ENCODE results near the gene AMPD3. TPM values are rescaled to one million over a fixed set of nuclear protein-coding genes. Genes with fewer than 3 reads are reported as not detected.

AMPD3 gene
- total RNA-seq, 2 experiments from 2014 or later: 20.2 to 20.7 TPM

GRCh38 chr11:10474551-10474950 is 19.5 kb downstream of the AMPD3 start:
- Mint-ChIP-seq H3K36me3 (peaks cover 20% of the 10 kb centered on the region), H3K27me3 (no peaks in the 10 kb centered on the region), H3K27ac (no peak overlapping the region), H3K4me3 (no peak overlapping the region), H3K9me3 (peaks cover 10% of the 10 kb centered on the region), H3K4me1 (peaks cover 14% of the 10 kb centered on the region)
- DNase-seq: no peak

- DNase-seq: no peak
- no peaks in the 10 kb centered on the region for H3K27me3 Mint-ChIP-seq
- H3K9me3 Mint-ChIP-seq: no peaks in the 10 kb centered on the region
- peaks cover 14% of the 10 kb centered on the region for H3K4me1 Mint-ChIP-seq
- no peak overlapping the region for H3K27ac Mint-ChIP-seq
- H3K4me3 Mint-ChIP-seq: no peak overlapping the region
- H3K36me3 Mint-ChIP-seq: peaks cover 13% of the 10 kb centered on the region
Measured at GRCh38 chr11:10476342-10476741, 21.3 kb downstream of the AMPD3 start.

DNA sequence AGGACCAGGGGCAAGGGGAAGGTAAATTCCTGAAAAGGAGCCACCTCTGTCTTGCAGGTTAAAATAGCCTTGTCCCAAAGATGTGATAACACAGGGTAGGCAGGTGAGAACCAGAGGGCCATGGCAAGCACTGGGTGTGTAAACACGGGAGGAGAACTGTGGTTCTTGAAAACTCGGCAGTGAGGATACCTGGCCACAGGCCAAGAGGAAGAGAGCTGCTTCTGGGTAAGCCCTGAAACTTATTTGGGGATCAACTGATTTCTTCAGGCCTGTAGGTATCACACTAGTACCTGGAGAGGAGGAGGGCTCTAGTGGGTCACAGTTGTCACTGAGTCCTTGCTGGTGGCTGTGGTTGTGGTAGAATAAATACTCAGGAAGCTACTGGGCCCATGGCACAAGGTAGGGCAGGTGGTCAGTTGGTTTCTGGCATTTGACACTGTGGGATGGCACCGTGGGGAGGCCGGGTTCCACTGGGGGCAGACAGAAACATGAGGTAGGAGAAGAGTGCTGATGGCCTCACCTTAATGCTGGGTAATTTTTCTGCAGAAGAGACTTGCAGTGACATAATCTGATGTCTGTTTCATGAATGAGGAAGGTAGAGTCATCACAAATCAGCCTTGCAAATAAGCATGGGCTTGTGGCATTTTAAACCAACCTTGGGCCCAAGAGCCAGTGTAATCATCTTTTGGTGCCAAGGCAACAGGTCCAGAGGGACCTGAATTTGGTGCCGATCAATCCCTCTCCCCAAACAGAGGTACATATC is 22.0 kb downstream of the AMPD3 start:
- Mint-ChIP-seq H3K4me1 (peaks cover 14% of the 10 kb centered on the region), H3K36me3 (peaks cover 10% of the 10 kb centered on the region), H3K27ac (no peak overlapping the region), H3K27me3 (no peaks in the 10 kb centered on the region), H3K4me3 (no peak overlapping the region), H3K9me3 (no peaks in the 10 kb centered on the region)
- no peak for DNase-seq

GRCh38 chr11:10477690-10478046 is 22.6 kb downstream of the AMPD3 start:
- H3K27ac Mint-ChIP-seq: no peak overlapping the region
- peaks cover 12% of the 10 kb centered on the region for H3K36me3 Mint-ChIP-seq
- peaks cover 14% of the 10 kb centered on the region for H3K4me1 Mint-ChIP-seq

GRCh38 chr11:10478066-10478465 is 23.0 kb downstream of the AMPD3 start:
- Mint-ChIP-seq H3K27me3 (no peaks in the 10 kb centered on the region), H3K4me1 (peaks cover 14% of the 10 kb centered on the region), H3K36me3 (peaks cover 12% of the 10 kb centered on the region), H3K27ac (no peak overlapping the region), H3K9me3 (no peaks in the 10 kb centered on the region), H3K4me3 (no peak overlapping the region)
- DNase-seq: no peak

More at GRCh38 chr11:10477690-10478046, 22.6 kb downstream of the AMPD3 start:
- Mint-ChIP-seq H3K27me3 (no peaks in the 10 kb centered on the region), H3K9me3 (no peaks in the 10 kb centered on the region), H3K4me3 (no peak overlapping the region)
- no peak for DNase-seq

- no peaks in the 10 kb centered on the region for H3K9me3 Mint-ChIP-seq
- H3K36me3 Mint-ChIP-seq: peaks cover 12% of the 10 kb centered on the region
- no peak overlapping the region for H3K27ac Mint-ChIP-seq
- H3K4me1 Mint-ChIP-seq: peaks cover 14% of the 10 kb centered on the region
- no peaks in the 10 kb centered on the region for H3K27me3 Mint-ChIP-seq
- DNase-seq: no peak
- H3K4me3 Mint-ChIP-seq: no peak overlapping the region
Measured at GRCh38 chr11:10478574-10479550, 23.8 kb downstream of the AMPD3 start.

DNA sequence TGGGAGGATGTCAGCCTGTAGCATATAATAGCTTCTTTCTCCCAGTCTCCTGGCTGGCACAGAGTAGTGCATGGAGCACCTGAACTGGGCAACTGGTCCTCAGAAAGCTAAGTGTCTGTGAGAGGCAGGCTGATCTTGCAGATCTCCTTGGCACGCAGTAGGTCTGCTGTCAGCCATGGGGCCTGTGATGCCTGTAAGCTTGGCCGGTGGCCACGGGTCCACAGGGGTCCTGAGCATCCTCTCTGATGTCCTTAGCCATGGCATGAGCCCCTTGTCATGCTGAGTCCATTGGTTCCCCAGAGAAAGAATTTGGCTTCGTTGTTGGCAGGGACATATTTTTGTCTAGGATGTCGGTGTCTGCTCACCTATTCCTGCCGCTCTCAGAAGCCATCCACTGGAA is 25.0 kb downstream of the AMPD3 start:
- peaks cover 8% of the 10 kb centered on the region for H3K36me3 Mint-ChIP-seq
- H3K4me3 Mint-ChIP-seq: no peak overlapping the region
- no peaks in the 10 kb centered on the region for H3K27me3 Mint-ChIP-seq
- H3K27ac Mint-ChIP-seq: no peak overlapping the region
- DNase-seq: no peak
- H3K9me3 Mint-ChIP-seq: no peaks in the 10 kb centered on the region
- peaks cover 12% of the 10 kb centered on the region for H3K4me1 Mint-ChIP-seq

GRCh38 chr11:10480760-10481159 is 25.7 kb downstream of the AMPD3 start:
- Mint-ChIP-seq H3K4me3 (no peak overlapping the region), H3K9me3 (no peaks in the 10 kb centered on the region), H3K27me3 (no peaks in the 10 kb centered on the region), H3K27ac (no peak overlapping the region), H3K4me1 (peaks cover 9% of the 10 kb centered on the region), H3K36me3 (peaks cover 8% of the 10 kb centered on the region)
- no peak for DNase-seq

- no peaks in the 10 kb centered on the region for H3K9me3 Mint-ChIP-seq
- H3K36me3 Mint-ChIP-seq: peaks cover 8% of the 10 kb centered on the region
- H3K27ac Mint-ChIP-seq: no peak overlapping the region
- no peaks in the 10 kb centered on the region for H3K27me3 Mint-ChIP-seq
- no peak for DNase-seq
- peaks cover 4% of the 10 kb centered on the region for H3K4me1 Mint-ChIP-seq
- no peak overlapping the region for H3K4me3 Mint-ChIP-seq
Measured at GRCh38 chr11:10481560-10482349, 26.7 kb downstream of the AMPD3 start.

GRCh38 chr11:10483174-10483573 is 28.1 kb downstream of the AMPD3 start:
- Mint-ChIP-seq H3K4me3 (no peak overlapping the region), H3K36me3 (peaks cover 10% of the 10 kb centered on the region), H3K27ac (no peak overlapping the region), H3K27me3 (no peaks in the 10 kb centered on the region), H3K9me3 (no peaks in the 10 kb centered on the region), H3K4me1 (peaks cover 4% of the 10 kb centered on the region)
- no peak for DNase-seq

- Mint-ChIP-seq H3K4me1 (peaks cover 8% of the 10 kb centered on the region), H3K27ac (no peak overlapping the region)
Measured at GRCh38 chr11:10483584-10483983, 28.5 kb downstream of the AMPD3 start.

DNA sequence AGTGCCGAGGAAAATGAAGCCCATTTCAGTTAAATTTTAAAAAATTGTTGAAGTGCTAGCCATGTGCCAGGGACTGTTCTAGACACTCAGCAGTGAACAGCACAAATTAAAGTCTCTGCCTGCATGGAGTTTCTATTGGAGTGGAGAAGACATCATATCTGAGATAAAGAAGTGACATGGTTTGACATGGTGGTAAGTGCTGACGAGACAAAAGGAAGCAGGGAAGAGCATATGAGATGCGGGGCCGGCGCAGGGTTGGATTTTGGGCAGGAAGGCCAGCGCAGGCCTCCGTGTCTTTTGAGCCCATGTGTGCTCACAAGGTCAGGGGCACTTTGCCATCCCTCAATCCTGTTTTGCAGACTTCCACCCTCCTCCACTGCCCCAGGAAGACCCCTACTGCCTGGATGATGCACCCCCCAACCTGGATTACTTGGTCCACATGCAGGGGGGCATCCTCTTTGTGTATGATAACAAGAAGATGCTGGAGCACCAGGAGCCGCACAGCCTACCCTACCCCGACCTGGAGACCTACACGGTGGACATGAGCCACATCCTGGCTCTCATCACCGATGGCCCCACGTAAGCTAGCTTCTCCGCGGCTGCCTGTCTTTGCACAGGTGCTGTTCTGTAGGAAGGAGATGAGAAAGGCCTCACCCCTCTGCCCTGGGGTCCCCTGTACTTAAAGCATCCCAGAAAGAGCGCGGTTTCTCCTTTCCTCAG is 29.6 kb downstream of the AMPD3 start:
- H3K27me3 Mint-ChIP-seq: no peaks in the 10 kb centered on the region
- no peaks in the 10 kb centered on the region for H3K9me3 Mint-ChIP-seq
- no peak overlapping the region for H3K27ac Mint-ChIP-seq
- peaks cover 13% of the 10 kb centered on the region for H3K4me1 Mint-ChIP-seq
- H3K4me3 Mint-ChIP-seq: no peak overlapping the region
- H3K36me3 Mint-ChIP-seq: peaks cover 10% of the 10 kb centered on the region
- DNase-seq: no peak

More at GRCh38 chr11:10483584-10483983, 28.5 kb downstream of the AMPD3 start:
- DNase-seq: no peak
- no peaks in the 10 kb centered on the region for H3K9me3 Mint-ChIP-seq
- no peak overlapping the region for H3K4me3 Mint-ChIP-seq
- peaks cover 10% of the 10 kb centered on the region for H3K36me3 Mint-ChIP-seq
- no peaks in the 10 kb centered on the region for H3K27me3 Mint-ChIP-seq

- no peak for DNase-seq
- Mint-ChIP-seq H3K9me3 (no peaks in the 10 kb centered on the region), H3K27ac (no peak overlapping the region), H3K27me3 (no peaks in the 10 kb centered on the region), H3K4me1 (peaks cover 20% of the 10 kb centered on the region), H3K36me3 (peaks cover 17% of the 10 kb centered on the region), H3K4me3 (no peak overlapping the region)
Measured at GRCh38 chr11:10485646-10486045, 30.6 kb downstream of the AMPD3 start.

DNA sequence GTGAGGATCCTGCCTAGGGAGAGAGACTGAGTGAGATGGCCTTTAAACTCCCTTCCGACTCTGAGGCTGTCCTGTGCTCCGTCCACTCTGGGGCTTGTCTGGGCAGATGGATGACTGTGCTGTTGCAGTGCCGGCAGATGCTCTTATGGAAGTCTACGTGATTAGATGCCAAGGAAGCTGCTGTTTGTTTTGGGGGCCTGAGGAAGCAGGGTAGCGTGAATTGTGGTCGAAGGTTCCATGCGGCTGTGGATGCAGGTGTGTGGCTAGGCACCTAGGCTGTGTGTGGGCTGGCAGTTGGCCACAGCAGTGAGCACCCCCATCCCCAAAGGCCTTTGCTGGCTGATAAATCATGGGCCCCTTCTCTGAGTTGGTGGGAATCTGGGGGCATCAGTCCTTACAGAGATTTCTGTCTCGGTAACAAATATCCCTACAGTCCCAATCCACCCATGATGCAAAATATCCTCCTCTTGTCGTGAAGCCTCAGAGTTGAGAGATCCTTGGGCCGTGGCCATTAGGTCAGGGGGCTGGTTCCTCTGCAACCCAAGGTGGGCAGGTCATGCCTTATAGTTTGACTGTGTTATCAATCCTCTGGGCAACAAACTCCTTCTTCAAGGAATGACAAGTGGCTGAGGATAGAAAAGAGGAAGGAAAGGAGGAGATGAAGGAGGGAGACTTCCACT is 31.2 kb downstream of the AMPD3 start:
- Mint-ChIP-seq H3K4me1 (peaks cover 20% of the 10 kb centered on the region), H3K36me3 (peaks cover 17% of the 10 kb centered on the region), H3K27me3 (no peaks in the 10 kb centered on the region), H3K9me3 (no peaks in the 10 kb centered on the region), H3K27ac (no peak overlapping the region), H3K4me3 (no peak overlapping the region)
- DNase-seq: no peak
